ENCODE results near the gene CHPF2. TPM values are rescaled to one million over a fixed set of nuclear protein-coding genes. Genes with fewer than 3 reads are reported as not detected.

Gene CHPF2
- total RNA-seq, 1 donor = 83.2 TPM

DNA sequence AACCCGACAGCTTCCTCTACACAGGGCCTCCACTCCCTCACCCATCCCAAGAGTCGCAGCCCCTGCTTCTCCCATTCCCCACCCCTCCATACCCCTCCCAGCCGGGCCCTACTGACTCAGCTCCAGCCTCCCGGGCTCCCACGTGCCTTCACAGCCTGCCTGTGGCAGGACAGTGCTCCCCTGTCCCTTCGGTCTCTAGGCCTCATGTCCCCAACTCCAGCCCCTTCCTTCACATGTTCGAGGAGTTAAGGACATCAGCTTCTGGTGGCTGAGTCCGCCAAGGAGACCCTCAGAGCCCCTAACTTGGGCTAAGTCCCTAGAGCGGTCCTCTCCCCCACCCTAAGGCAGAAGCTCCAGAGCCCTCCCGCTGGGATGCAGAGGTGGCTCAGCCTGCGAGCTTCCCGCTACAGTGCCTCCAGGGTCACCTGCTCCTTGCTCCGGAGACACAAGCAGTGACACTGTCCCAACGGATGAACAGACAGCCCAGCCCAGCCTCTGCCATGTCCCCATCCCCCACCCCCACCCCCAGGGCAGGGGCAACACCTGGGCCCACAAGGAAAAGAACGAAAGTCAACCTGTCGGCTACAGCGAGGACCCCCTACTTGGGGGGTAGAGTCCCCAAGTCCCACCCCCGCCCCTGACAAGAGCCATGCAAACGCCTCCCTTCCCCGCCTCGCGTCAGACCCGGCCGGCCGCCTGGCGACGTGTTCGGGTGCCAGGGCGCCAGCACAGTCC, 15.5 kb downstream of the CHPF2 start:
- Histone ChIP-seq H3K4me1 (ENCODE audit: insufficient read depth, low read length) (peaks cover 53% of the 10 kb centered on the region), H3K9me3 (ENCODE audit: low read depth, low read length) (no peaks in the 10 kb centered on the region), H3K36me3 (ENCODE audit: insufficient read depth, low read length) (peaks cover 4% of the 10 kb centered on the region), H2AFZ (ENCODE audit: low read length) (peak overlapping the region; percentile 41), H3K27me3 (ENCODE audit: insufficient read depth, low read length) (no peaks in the 10 kb centered on the region), H3K4me3 (ENCODE audit: insufficient read depth, low read length) (peak overlapping the region; percentile 87), H4K20me1 (ENCODE audit: insufficient read depth, low read length) (peaks cover 25% of the 10 kb centered on the region), H3K79me2 (ENCODE audit: insufficient read depth, low read length) (peaks cover 10% of the 10 kb centered on the region), H3K4me2 (ENCODE audit: insufficient read depth, low read length) (peak overlapping the region; percentile 85), H3K27ac (ENCODE audit: low read depth, low read length) (peak overlapping the region; percentile 66)
- peak; percentile 95 for DNase-seq (ENCODE audit: insufficient read length, low spot score, missing footprints)
- TF ChIP-seq, protein P1, sequence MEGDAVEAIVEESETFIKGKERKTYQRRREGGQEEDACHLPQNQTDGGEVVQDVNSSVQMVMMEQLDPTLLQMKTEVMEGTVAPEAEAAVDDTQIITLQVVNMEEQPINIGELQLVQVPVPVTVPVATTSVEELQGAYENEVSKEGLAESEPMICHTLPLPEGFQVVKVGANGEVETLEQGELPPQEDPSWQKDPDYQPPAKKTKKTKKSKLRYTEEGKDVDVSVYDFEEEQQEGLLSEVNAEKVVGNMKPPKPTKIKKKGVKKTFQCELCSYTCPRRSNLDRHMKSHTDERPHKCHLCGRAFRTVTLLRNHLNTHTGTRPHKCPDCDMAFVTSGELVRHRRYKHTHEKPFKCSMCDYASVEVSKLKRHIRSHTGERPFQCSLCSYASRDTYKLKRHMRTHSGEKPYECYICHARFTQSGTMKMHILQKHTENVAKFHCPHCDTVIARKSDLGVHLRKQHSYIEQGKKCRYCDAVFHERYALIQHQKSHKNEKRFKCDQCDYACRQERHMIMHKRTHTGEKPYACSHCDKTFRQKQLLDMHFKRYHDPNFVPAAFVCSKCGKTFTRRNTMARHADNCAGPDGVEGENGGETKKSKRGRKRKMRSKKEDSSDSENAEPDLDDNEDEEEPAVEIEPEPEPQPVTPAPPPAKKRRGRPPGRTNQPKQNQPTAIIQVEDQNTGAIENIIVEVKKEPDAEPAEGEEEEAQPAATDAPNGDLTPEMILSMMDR (IDR thresholded peaks at IDR 0.05; ENCODE audit: extremely low read depth, low read depth, low read length) = no peak

DNA sequence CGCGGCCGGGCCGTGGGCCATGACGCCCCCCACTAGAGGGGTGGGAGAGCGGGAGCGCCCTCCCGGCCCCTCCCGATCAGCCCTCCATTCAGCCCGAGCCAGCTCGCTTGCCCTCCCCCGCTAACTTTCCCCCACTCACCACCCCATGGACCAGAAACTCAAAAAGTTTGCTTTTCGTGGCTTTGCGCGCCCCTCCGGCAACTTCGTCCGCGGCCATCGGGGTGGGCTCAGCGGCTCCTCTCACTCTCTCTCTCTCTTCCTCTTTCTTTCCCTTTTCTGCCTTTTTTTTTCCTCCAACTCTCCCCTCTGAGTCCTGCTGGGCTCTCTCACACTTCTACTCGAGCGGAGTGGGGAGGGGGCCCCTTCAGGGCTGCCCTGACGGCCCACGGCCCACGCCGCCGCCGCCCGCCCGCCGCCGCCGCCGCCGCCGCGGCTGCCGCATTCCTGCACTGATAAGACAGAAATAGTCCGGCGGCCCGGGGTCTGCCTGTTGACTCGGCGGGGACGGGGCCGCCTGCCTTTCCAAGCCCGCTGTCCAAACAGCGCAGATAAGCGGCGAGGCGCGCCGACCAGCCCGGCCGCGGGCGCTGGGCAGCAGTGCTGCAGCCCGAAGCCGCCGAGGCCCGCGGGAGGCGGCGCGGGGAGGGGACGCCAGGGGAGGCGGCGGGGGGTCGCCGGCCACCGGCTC, 16.2 kb downstream of the CHPF2 start, which contains the start of gene SMARCD3:
TSS of gene SMARCD3 (minus strand) at position 349 of the 688 bp plus-strand sequence. CDS start at position 217, 132 bp downstream.
- Histone ChIP-seq H3K27ac (ENCODE audit: low read depth, low read length) (peak within 1 kb of the TSS; percentile 72), H3K36me3 (ENCODE audit: insufficient read depth, low read length) (no peaks in the 10 kb centered on the region), H2AFZ (ENCODE audit: low read length) (peak within 1 kb of the TSS; percentile 86), H3K9me3 (ENCODE audit: low read depth, low read length) (no peaks in the 10 kb centered on the region), H3K79me2 (ENCODE audit: insufficient read depth, low read length) (peaks cover 10% of the 10 kb centered on the region), H3K27me3 (ENCODE audit: insufficient read depth, low read length) (no peaks in the 10 kb centered on the region), H4K20me1 (ENCODE audit: insufficient read depth, low read length) (peaks cover 21% of the 10 kb centered on the region), H3K4me3 (ENCODE audit: insufficient read depth, low read length) (peak within 1 kb of the TSS; percentile 87), H3K4me2 (ENCODE audit: insufficient read depth, low read length) (peak within 1 kb of the TSS; percentile 85), H3K4me1 (ENCODE audit: insufficient read depth, low read length) (peaks cover 53% of the 10 kb centered on the region)
- TF ChIP-seq, protein P1 (IDR thresholded peaks at IDR 0.05; ENCODE audit: extremely low read depth, low read depth, low read length) = no peak
- peak; percentile 97 for DNase-seq (ENCODE audit: insufficient read length, low spot score, missing footprints)

DNA sequence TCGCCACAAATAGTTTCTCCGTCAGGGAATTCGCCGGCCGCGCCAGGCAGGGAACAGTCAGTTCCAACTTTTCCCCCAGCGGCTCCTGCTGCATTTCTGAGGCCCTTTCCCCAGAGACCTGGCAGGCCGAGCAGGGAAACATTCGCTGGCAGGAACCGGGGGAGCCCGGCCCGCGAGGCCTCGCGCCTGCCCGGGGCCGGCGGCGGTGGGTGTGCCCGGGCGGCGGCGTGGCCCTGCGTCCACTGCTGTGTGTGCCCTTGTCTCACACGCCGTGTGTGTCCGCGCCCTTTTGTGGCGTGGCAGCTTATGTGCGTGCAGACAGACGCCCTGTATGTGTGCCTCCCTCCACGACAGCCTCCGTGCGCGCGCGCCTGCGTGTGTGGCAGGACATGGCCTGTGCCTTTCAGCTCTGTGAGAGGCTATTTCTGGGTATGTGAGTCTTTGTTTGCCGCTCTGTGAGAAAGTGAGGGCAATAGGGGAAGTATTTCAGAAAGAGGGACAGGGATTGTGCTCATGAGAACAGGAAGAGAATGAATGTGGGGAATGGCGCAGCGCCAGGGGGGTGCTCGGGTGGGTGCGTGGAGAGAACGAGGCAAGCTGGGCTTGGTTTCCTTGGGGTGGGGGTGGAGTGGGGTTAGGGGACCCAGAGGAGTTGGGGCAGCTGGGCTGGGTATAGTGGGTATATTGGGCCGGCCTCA, 16.9 kb downstream of the CHPF2 start:
- Histone ChIP-seq H3K4me3 (ENCODE audit: insufficient read depth, low read length) (peak overlapping the region; percentile 87), H3K36me3 (ENCODE audit: insufficient read depth, low read length) (no peaks in the 10 kb centered on the region), H2AFZ (ENCODE audit: low read length) (peak overlapping the region; percentile 84), H3K4me2 (ENCODE audit: insufficient read depth, low read length) (peak overlapping the region; percentile 85), H3K79me2 (ENCODE audit: insufficient read depth, low read length) (peaks cover 10% of the 10 kb centered on the region), H3K27me3 (ENCODE audit: insufficient read depth, low read length) (no peaks in the 10 kb centered on the region), H3K9me3 (ENCODE audit: low read depth, low read length) (no peaks in the 10 kb centered on the region), H3K27ac (ENCODE audit: low read depth, low read length) (peak overlapping the region; percentile 72), H3K4me1 (ENCODE audit: insufficient read depth, low read length) (peaks cover 53% of the 10 kb centered on the region), H4K20me1 (ENCODE audit: insufficient read depth, low read length) (peaks cover 16% of the 10 kb centered on the region)
- peak; percentile 99 for DNase-seq (ENCODE audit: insufficient read length, low spot score, missing footprints)
- TF ChIP-seq, protein P1 (IDR thresholded peaks at IDR 0.05; ENCODE audit: extremely low read depth, low read depth, low read length) = no peak
